Prostate gland (tissue), 2 donors: ENCODE measurements around the gene RMDN2.
"Not testable (repeated sequence)": the region's sequence is repeated elsewhere in the genome, so short reads cannot be mapped to it uniquely, and the experiment has no call there.

Experiments
- CTCF ChIP-seq, 4 experiments: fragments of 200-600 bp in 2 of 4; fragments of 450-650 bp in 2 of 4; sonication (generic) in 2 of 4; IDR thresholded peaks; 1 replicate in 3 of 4; 2 replicates in 1 of 4; pipeline ENCODE4 v1.5.1; 2016 to 2019; ENCODE audit warnings: antibody characterized with exemption in 4 of 4, mild to moderate bottlenecking in 2 of 4, moderate library complexity in 2 of 4
- POLR2A ChIP-seq: fragments of 450-650 bp; IDR thresholded peaks from one replicate; pipeline ENCODE4 v1.6.1; 2016; ENCODE audit warnings: antibody characterized with exemption, mild to moderate bottlenecking
- POLR2AphosphoS5 ChIP-seq: sonication (generic); formaldehyde crosslinking; IDR thresholded peaks from one replicate; pipeline ENCODE4 v1.6.1; 2017; ENCODE audit warnings: antibody characterized with exemption

- TF ChIP-seq CTCF (IDR thresholded peaks at IDR 0.05); POLR2A; POLR2AphosphoS5: not testable (repeated sequence)
These were observed 37.1 kb downstream of the RMDN2 start for GRCh38 chr2:37962018-37962739.
